DND-41 (cell line): ENCODE measurements around the gene LRRC3.

Source experiments
- EZH2 ChIP-seq: IDR thresholded peaks from 3 replicates; pipeline ENCODE4 v1.6.1; 2012; ENCODE audit warnings: borderline replicate concordance, low read depth, mild to moderate bottlenecking, moderate library complexity, low read length, inconsistent platforms; ENCODE audit not compliant: severe bottlenecking
- TF ChIP-seq, protein P1 (sequence below): IDR thresholded peaks from 2 replicates; pipeline ENCODE4 v1.5.1; 2012; ENCODE audit warnings: borderline replicate concordance, low read length, moderate library complexity, mild to moderate bottlenecking; ENCODE audit not compliant: poor library complexity, severe bottlenecking; ENCODE audit errors: extremely low read depth

DNA sequence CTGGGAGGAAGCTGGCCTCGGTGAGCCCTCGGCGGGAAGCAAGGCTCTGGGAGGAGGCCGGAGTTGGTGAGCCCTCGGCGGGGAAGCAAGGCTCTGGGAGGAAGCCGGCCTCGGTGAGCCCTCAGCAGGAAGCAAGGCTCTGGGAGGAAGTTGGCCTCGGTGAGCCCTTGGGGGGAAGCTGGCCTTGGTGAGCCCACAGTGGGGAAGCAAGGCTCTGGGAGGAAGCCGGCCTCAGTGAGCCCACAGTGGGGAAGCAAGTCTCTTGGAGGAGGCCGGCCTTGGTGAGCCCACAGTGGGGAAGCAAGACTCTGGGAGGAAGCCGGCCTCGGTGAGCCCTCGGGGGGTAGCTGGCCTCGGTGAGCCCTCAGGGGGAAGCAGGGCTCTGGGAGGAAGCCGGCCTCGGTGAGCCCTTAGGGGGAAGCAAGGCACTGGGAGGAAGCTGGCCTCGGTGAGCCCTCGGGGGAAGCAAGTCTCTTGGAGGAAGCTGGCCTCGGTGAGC, 48.6 kb downstream of the LRRC3 start:
- TF ChIP-seq, protein P1, sequence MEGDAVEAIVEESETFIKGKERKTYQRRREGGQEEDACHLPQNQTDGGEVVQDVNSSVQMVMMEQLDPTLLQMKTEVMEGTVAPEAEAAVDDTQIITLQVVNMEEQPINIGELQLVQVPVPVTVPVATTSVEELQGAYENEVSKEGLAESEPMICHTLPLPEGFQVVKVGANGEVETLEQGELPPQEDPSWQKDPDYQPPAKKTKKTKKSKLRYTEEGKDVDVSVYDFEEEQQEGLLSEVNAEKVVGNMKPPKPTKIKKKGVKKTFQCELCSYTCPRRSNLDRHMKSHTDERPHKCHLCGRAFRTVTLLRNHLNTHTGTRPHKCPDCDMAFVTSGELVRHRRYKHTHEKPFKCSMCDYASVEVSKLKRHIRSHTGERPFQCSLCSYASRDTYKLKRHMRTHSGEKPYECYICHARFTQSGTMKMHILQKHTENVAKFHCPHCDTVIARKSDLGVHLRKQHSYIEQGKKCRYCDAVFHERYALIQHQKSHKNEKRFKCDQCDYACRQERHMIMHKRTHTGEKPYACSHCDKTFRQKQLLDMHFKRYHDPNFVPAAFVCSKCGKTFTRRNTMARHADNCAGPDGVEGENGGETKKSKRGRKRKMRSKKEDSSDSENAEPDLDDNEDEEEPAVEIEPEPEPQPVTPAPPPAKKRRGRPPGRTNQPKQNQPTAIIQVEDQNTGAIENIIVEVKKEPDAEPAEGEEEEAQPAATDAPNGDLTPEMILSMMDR: no peak
- no peak for TF ChIP-seq EZH2
